ENCODE measurements around the gene ACCS. TPM values are rescaled to one million over a fixed set of nuclear protein-coding genes. Genes with fewer than 3 reads are reported as not detected.

The ACCS gene
- polyA plus RNA-seq, 12 donors: 9.3 to 49.6 (median 15.2) TPM; not detected in 1

- peak; percentile 85 for DNase-seq
These were observed 29.0 kb upstream of the ACCS start for GRCh38 chr11:44036811-44037657.

GRCh38 chr11:44037658-44037998 lies 28.4 kb upstream of the ACCS start:
- no peak for DNase-seq

GRCh38 chr11:44043157-44043556 lies 22.9 kb upstream of the ACCS start:
- no peak for DNase-seq

GRCh38 chr11:44046182-44046581 lies 19.9 kb upstream of the ACCS start:
- no peak for DNase-seq

GRCh38 chr11:44047298-44047697 lies 18.8 kb upstream of the ACCS start:
- no peak for DNase-seq

GRCh38 chr11:44047931-44048431 lies 18.1 kb upstream of the ACCS start, which contains the start of gene ACCSL:
ACCSL (plus strand) TSS chr11:44047981; CDS start chr11:44048037, 56 bp downstream.
- DNase-seq: no peak

GRCh38 chr11:44049832-44050231 lies 16.2 kb upstream of the ACCS start:
- no peak for DNase-seq

GRCh38 chr11:44051171-44051570 lies 14.9 kb upstream of the ACCS start:
- DNase-seq: no peak

- no peak for DNase-seq
These were observed 8.7 kb upstream of the ACCS start for GRCh38 chr11:44057340-44057739.

GRCh38 chr11:44058275-44058674 lies 7.8 kb upstream of the ACCS start:
- no peak for DNase-seq

GRCh38 chr11:44065161-44065661 lies 859 bp upstream of the ACCS start:
- peak; percentile 11 for DNase-seq

GRCh38 chr11:44066732-44067141 lies 667 bp downstream of the ACCS start:
- peak; percentile 43 for DNase-seq

- DNase-seq: no peak
These were observed 1.2 kb downstream of the ACCS start for GRCh38 chr11:44067266-44067665.

- DNase-seq: no peak
These were observed 2.1 kb downstream of the ACCS start for GRCh38 chr11:44068180-44068579.

GRCh38 chr11:44071157-44071556 lies 5.1 kb downstream of the ACCS start:
- DNase-seq: no peak

GRCh38 chr11:44072757-44073658 lies 6.9 kb downstream of the ACCS start:
- DNase-seq: no peak

GRCh38 chr11:44078794-44079193 lies 12.7 kb downstream of the ACCS start:
- no peak for DNase-seq

- DNase-seq: no peak
These were observed 13.3 kb downstream of the ACCS start for GRCh38 chr11:44079376-44079775.

GRCh38 chr11:44080951-44081350 lies 14.9 kb downstream of the ACCS start:
- DNase-seq: no peak

- no peak for DNase-seq
These were observed 16.6 kb downstream of the ACCS start for GRCh38 chr11:44082645-44083044.

GRCh38 chr11:44083433-44083832 lies 17.4 kb downstream of the ACCS start:
- DNase-seq: no peak

- no peak for DNase-seq
These were observed 17.8 kb downstream of the ACCS start for GRCh38 chr11:44083906-44084305.
